ENCODE data around the gene WNT9B.

WNT9B gene

DNA sequence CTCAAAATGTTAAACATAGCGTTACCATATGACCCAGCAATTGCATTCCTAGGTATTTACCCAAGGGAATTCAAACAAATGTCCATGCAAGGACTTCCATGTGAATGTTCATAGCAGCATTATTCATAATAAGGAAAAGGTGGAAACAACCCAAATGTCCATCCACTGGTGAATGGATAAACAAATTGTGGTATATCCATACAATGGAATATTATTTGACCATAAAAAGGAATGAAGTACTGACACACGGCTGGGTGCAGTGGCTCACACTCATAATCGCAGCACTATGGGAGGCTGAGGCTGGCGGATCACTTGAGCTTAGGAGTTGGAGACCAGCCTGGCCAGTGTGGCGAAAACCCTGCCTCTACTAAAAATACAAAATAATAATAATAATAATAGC is 47.5 kb downstream of the WNT9B start:
- Histone ChIP-seq H3K27ac (ENCODE audit: low read depth, low read length) (no peak overlapping the region), H3F3A (ENCODE audit: insufficient read depth) (no peaks in the 10 kb centered on the region), H3K4me3 (ENCODE audit: insufficient read depth, low read length, poor library complexity, severe bottlenecking) (no peak overlapping the region), H3K9me3 (ENCODE audit: insufficient read depth, low read length) (no peaks in the 10 kb centered on the region), H3K4me2 (ENCODE audit: low read depth, low read length, poor library complexity, severe bottlenecking) (no peak overlapping the region), H4K20me1 (ENCODE audit: low read depth, low read length) (no peaks in the 10 kb centered on the region), H3K9me2 (replicated peaks; ENCODE audit: insufficient read depth, low read length) (no peaks in the 10 kb centered on the region), H3K27me3 (ENCODE audit: low read length) (no peaks in the 10 kb centered on the region), H2AFZ (ENCODE audit: low read depth, low read length, severe bottlenecking) (no peak overlapping the region), H3K79me2 (ENCODE audit: insufficient read depth, low read length) (no peaks in the 10 kb centered on the region), H3K9ac (ENCODE audit: low read length) (no peak overlapping the region), H3K36me3 (ENCODE audit: low read length) (no peaks in the 10 kb centered on the region)
- TF ChIP-seq, protein P1, sequence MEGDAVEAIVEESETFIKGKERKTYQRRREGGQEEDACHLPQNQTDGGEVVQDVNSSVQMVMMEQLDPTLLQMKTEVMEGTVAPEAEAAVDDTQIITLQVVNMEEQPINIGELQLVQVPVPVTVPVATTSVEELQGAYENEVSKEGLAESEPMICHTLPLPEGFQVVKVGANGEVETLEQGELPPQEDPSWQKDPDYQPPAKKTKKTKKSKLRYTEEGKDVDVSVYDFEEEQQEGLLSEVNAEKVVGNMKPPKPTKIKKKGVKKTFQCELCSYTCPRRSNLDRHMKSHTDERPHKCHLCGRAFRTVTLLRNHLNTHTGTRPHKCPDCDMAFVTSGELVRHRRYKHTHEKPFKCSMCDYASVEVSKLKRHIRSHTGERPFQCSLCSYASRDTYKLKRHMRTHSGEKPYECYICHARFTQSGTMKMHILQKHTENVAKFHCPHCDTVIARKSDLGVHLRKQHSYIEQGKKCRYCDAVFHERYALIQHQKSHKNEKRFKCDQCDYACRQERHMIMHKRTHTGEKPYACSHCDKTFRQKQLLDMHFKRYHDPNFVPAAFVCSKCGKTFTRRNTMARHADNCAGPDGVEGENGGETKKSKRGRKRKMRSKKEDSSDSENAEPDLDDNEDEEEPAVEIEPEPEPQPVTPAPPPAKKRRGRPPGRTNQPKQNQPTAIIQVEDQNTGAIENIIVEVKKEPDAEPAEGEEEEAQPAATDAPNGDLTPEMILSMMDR (IDR thresholded peaks at IDR 0.05; ENCODE audit: insufficient read depth, low read length, poor library complexity, severe bottlenecking) = no peak
- TF ChIP-seq EZH2phosphoT487 (conservative IDR thresholded peaks at IDR 0.05; ENCODE audit: low read length) = no peak

DNA sequence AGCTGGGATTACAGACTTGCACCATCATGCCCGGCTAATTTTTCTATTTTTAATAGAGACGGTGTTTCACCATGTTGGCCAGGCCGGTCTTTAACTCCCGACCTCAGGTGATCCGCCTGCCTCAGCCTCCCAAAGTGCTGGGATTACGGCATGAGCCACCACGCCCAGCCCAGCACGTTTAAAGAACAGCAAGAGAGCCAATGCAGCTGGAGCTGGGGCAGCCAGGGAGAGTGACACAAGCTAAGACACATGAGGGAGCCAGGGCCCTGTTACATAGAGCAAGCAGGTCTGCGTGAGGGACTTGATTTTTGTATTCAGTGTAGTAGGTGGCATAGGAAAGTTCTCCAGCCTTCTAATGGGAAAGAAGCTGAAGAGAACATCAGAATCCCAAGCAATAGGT is 49.9 kb downstream of the WNT9B start:
- Histone ChIP-seq H3K9me3 (ENCODE audit: insufficient read depth, low read length) (no peaks in the 10 kb centered on the region), H3K36me3 (ENCODE audit: low read length) (no peaks in the 10 kb centered on the region), H4K20me1 (ENCODE audit: low read depth, low read length) (no peaks in the 10 kb centered on the region), H3K9ac (ENCODE audit: low read length) (no peak overlapping the region), H3K27me3 (ENCODE audit: low read length) (no peaks in the 10 kb centered on the region), H3K79me2 (ENCODE audit: insufficient read depth, low read length) (no peaks in the 10 kb centered on the region), H2AFZ (ENCODE audit: low read depth, low read length, severe bottlenecking) (no peak overlapping the region), H3K27ac (ENCODE audit: low read depth, low read length) (no peak overlapping the region), H3F3A (ENCODE audit: insufficient read depth) (no peaks in the 10 kb centered on the region), H3K4me3 (ENCODE audit: insufficient read depth, low read length, poor library complexity, severe bottlenecking) (no peak overlapping the region), H3K9me2 (replicated peaks; ENCODE audit: insufficient read depth, low read length) (no peaks in the 10 kb centered on the region), H3K4me2 (ENCODE audit: low read depth, low read length, poor library complexity, severe bottlenecking) (no peak overlapping the region)
- no peak for TF ChIP-seq EZH2phosphoT487 (conservative IDR thresholded peaks at IDR 0.05; ENCODE audit: low read length)

DNA sequence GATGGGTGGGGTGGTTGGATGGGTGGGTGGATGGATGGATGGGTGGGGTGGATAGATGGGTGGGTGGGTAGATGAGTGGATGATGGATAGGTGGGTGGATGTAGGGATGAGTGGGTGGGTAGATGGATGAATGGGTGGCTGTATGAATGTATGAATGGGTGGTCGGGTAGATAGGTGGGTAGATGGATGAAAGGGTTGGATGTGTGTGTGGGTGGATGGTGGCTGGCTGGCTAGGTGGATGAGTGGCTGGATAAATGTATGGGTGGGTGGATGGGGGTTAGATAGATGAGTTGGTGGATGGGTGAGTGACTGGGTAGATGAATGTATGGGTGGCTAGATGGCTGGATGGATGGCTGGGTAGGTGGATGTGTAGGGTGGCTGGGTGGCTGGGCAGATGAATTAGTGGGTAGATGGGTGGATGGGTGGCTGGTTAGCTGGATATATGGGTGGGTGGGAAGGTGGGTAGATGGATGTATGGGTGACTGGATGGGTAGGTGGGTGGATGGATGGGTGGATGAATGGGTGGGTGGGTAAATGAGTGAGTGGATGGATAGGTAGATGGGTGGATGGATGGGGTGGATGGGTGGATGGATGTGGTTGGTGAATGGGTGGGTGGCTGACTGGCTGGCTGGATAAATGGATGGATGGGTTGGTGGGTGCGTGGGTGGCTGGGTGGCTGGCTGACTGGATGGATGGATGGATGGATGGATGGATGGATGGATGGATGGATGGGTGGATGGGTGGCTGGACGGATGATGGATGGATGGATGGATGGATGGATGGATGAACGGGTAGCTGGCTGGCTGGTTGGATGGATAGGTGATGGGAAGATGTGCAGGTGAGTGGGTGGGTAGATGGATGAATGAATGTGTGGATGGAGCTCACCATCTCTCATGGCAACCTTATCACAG is 52.6 kb downstream of the WNT9B start:
- TF ChIP-seq EZH2phosphoT487 (conservative IDR thresholded peaks at IDR 0.05; ENCODE audit: low read length) = no peak
- TF ChIP-seq, protein P1 (IDR thresholded peaks at IDR 0.05; ENCODE audit: insufficient read depth, low read length, poor library complexity, severe bottlenecking) = no peak
- Histone ChIP-seq H3K4me3 (ENCODE audit: insufficient read depth, low read length, poor library complexity, severe bottlenecking) (no peak overlapping the region), H3F3A (ENCODE audit: insufficient read depth) (no peaks in the 10 kb centered on the region), H3K9me2 (replicated peaks; ENCODE audit: insufficient read depth, low read length) (no peaks in the 10 kb centered on the region), H3K36me3 (ENCODE audit: low read length) (no peaks in the 10 kb centered on the region), H3K9me3 (ENCODE audit: insufficient read depth, low read length) (no peaks in the 10 kb centered on the region), H2AFZ (ENCODE audit: low read depth, low read length, severe bottlenecking) (no peak overlapping the region), H3K27ac (ENCODE audit: low read depth, low read length) (no peak overlapping the region), H3K27me3 (ENCODE audit: low read length) (no peaks in the 10 kb centered on the region), H3K79me2 (ENCODE audit: insufficient read depth, low read length) (no peaks in the 10 kb centered on the region), H3K9ac (ENCODE audit: low read length) (no peak overlapping the region), H3K4me2 (ENCODE audit: low read depth, low read length, poor library complexity, severe bottlenecking) (no peak overlapping the region), H4K20me1 (ENCODE audit: low read depth, low read length) (no peaks in the 10 kb centered on the region)

DNA sequence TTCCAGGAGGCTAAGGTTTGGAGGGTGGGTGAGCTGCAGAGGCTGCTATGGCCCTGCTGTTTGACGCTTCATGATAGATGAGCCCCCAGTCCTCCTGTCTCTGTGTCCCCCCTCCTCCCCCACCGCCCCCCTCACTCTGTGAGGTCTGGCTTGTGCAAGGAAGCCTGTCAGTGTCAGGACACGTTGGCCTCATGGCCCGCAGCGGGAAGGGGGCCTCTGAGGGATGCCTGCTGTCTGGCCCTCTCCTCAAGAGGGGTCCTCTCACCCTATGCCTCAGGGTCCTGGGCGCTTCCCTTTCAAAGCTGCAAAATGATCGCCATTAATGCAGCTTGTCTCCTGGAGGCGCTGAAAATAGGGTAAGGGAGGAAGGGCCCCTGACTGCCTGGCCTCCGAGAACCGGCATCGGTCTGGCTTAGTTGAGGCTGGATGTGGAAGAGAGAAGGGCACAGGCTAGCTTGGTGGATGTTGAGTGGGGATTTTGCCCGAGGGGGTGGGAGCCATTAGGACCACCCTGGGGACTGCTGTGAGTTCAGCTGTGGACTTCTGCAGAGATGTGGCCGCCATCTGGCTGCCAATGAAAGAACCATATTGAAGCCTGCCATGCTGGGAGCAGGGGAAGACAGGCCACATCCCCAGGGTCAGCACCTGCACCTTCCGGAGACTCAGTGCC is 56.8 kb downstream of the WNT9B start:
- no peaks in the 10 kb centered on the region for H3K27me3 ChIP-seq (ENCODE audit: low read length)
- no peak overlapping the region for H3K4me3 ChIP-seq (ENCODE audit: insufficient read depth, low read length, poor library complexity, severe bottlenecking)
- no peaks in the 10 kb centered on the region for H3K79me2 ChIP-seq (ENCODE audit: insufficient read depth, low read length)
- H3F3A ChIP-seq (ENCODE audit: insufficient read depth) = no peaks in the 10 kb centered on the region
- H3K9me2 ChIP-seq (replicated peaks; ENCODE audit: insufficient read depth, low read length) = no peaks in the 10 kb centered on the region
- no peak overlapping the region for H2AFZ ChIP-seq (ENCODE audit: low read depth, low read length, severe bottlenecking)
- H3K9ac ChIP-seq (ENCODE audit: low read length) = no peak overlapping the region
- H3K36me3 ChIP-seq (ENCODE audit: low read length) = no peaks in the 10 kb centered on the region
- H3K4me2 ChIP-seq (ENCODE audit: low read depth, low read length, poor library complexity, severe bottlenecking) = no peak overlapping the region
- TF ChIP-seq EZH2phosphoT487 (conservative IDR thresholded peaks at IDR 0.05; ENCODE audit: low read length) = no peak
- TF ChIP-seq, protein P1 (IDR thresholded peaks at IDR 0.05; ENCODE audit: insufficient read depth, low read length, poor library complexity, severe bottlenecking) = no peak
- no peak overlapping the region for H3K27ac ChIP-seq (ENCODE audit: low read depth, low read length)
- H3K9me3 ChIP-seq (ENCODE audit: insufficient read depth, low read length) = no peaks in the 10 kb centered on the region
- no peaks in the 10 kb centered on the region for H4K20me1 ChIP-seq (ENCODE audit: low read depth, low read length)
